ENCODE results near the gene ALOX12. TPM values are rescaled to one million over a fixed set of nuclear protein-coding genes. Genes with fewer than 3 reads are reported as not detected.
A peak's percentile ranks its signal among the peaks of the same experiment; 100 is the strongest.

The ALOX12 gene
- polyA plus RNA-seq, 1 donor (not counting 4 experiments of a cell fraction or from before 2014, with no cell fraction given) = 0.35 TPM

DNA sequence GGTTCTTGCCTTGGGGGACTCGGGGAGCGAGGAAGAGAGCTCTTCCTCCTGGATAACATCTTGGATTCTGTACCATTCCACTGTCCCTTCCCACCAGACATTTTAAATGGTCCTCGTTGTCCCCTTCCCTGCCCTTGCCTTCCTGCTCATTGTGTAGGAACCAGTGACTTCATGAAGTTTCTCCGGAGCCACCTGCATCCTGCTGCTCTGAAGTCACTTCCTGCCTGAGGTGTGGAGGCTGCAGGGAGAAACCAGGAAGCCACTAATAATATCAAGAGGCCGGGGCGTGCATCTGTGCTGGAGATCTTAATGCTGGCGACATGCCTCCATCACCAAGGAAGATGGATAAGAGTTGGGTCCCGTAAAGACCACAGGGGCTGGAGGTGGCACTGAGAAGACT is 33.8 kb downstream of the ALOX12 start:
- no peaks in the 10 kb centered on the region for H3K4me1 ChIP-seq (ENCODE audit: control insufficient read depth, extremely low read depth, insufficient read depth, low read length)
- dilution Hi-C loops (cut with MboI; ENCODE audit: extremely low pct_ligation_motif_present, low sequenced_read_pairs) = no loop called here
- H3K79me2 ChIP-seq (ENCODE audit: control insufficient read depth, insufficient read depth, low read length) = no peaks in the 10 kb centered on the region

DNA sequence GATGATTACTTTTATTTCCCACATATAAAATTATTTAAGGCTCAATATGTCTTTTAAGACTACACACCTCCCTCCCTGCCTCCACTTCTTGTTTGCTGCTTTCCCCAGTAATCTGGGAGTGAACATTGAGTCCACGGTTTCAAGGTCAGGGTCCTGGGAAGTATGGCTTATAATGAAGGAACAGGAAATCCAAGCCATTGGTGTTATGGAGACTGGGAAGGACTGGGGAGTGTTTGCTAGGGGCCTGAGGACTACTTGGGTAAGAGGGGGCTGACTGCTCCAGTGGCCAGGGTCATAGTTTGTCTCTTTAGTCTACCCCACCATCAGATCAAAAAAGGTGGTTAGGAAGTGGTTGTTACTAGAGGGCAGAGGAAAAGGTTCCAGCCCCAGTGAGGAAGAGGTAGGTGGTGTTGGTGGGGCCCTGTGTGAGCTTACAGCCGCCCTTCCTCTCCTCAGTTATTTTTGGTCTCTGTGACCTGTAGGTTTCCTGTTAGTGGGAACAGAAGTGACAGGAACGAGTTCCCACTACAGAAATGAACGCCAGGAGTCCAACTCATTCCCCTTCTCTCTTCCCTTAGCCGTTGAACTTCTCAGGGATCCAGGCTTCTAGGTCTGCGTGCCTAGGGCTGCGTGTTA is 39.2 kb downstream of the ALOX12 start:
- Histone ChIP-seq H3K36me3 (ENCODE audit: control insufficient read depth in 2 of 2, extremely low read depth in 1 of 2, insufficient read depth in 2 of 2, low read length in 2 of 2) (no peaks in the 10 kb centered on the region), H4K20me1 (ENCODE audit: control insufficient read depth, extremely low read depth, insufficient read depth, low read length) (no peaks in the 10 kb centered on the region), H3K9ac (ENCODE audit: control insufficient read depth, extremely low read depth, insufficient read depth, low read length) (peak overlapping the region; percentile 73), H3K9me3 (ENCODE audit: control insufficient read depth, low read depth, low read length) (no peaks in the 10 kb centered on the region), H2AFZ (ENCODE audit: control insufficient read depth, low read length) (peak overlapping the region; percentile 87), H3K4me2 (ENCODE audit: control insufficient read depth, extremely low read depth, insufficient read depth, low read depth, low read length) (peak overlapping the region; percentile 90), H3K79me2 (ENCODE audit: control insufficient read depth, insufficient read depth, low read length) (peaks cover 4% of the 10 kb centered on the region), H3K27me3 (ENCODE audit: control insufficient read depth, extremely low read depth, insufficient read depth, low read length) (no peaks in the 10 kb centered on the region), H3K27ac (ENCODE audit: control insufficient read depth, insufficient read depth, low read length) (peak overlapping the region; percentile 74), H3K4me3 (ENCODE audit: control insufficient read depth in 2 of 3, extremely low read depth in 1 of 3, insufficient read depth in 2 of 3, low read depth in 1 of 3, low read length in 3 of 3) (peak overlapping the region; percentile 77 to 97 (median 85)), H3K9me1 (ENCODE audit: control insufficient read depth, extremely low read depth, insufficient read depth, low read length) (peaks cover 2% of the 10 kb centered on the region), H3K4me1 (ENCODE audit: control insufficient read depth, extremely low read depth, insufficient read depth, low read length) (peaks cover 10% of the 10 kb centered on the region)
- DNase-seq (ENCODE audit: low read depth, low spot score) = no peak
- dilution Hi-C loops (cut with MboI; ENCODE audit: extremely low pct_ligation_motif_present, low sequenced_read_pairs) = no loop called here
- FAIRE-seq = no peak
- TF ChIP-seq, protein P1, sequence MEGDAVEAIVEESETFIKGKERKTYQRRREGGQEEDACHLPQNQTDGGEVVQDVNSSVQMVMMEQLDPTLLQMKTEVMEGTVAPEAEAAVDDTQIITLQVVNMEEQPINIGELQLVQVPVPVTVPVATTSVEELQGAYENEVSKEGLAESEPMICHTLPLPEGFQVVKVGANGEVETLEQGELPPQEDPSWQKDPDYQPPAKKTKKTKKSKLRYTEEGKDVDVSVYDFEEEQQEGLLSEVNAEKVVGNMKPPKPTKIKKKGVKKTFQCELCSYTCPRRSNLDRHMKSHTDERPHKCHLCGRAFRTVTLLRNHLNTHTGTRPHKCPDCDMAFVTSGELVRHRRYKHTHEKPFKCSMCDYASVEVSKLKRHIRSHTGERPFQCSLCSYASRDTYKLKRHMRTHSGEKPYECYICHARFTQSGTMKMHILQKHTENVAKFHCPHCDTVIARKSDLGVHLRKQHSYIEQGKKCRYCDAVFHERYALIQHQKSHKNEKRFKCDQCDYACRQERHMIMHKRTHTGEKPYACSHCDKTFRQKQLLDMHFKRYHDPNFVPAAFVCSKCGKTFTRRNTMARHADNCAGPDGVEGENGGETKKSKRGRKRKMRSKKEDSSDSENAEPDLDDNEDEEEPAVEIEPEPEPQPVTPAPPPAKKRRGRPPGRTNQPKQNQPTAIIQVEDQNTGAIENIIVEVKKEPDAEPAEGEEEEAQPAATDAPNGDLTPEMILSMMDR (optimal IDR thresholded peaks at IDR 0.05 in 1 of 3, IDR thresholded peaks at IDR 0.05 in 1 of 3, conservative IDR thresholded peaks at IDR 0.05 in 1 of 3; ENCODE audit: extremely low read depth in 1 of 3, insufficient read depth in 2 of 3, low read length in 3 of 3) = no peak
- TF ChIP-seq EZH2 (IDR thresholded peaks at IDR 0.05; ENCODE audit: low read length) = no peak

More for the DNA sequence above, 33.8 kb downstream of the ALOX12 start:
- no peak overlapping the region for H3K27ac ChIP-seq (ENCODE audit: control insufficient read depth, insufficient read depth, low read length)
- no peaks in the 10 kb centered on the region for H3K27me3 ChIP-seq (ENCODE audit: control insufficient read depth, extremely low read depth, insufficient read depth, low read length)
- no peak for FAIRE-seq
- TF ChIP-seq, protein P1 (optimal IDR thresholded peaks at IDR 0.05 in 1 of 3, IDR thresholded peaks at IDR 0.05 in 1 of 3, conservative IDR thresholded peaks at IDR 0.05 in 1 of 3; ENCODE audit: extremely low read depth in 1 of 3, insufficient read depth in 2 of 3, low read length in 3 of 3) = no peak
- TF ChIP-seq EZH2 (IDR thresholded peaks at IDR 0.05; ENCODE audit: low read length) = no peak
- H3K36me3 ChIP-seq (ENCODE audit: control insufficient read depth in 2 of 2, extremely low read depth in 1 of 2, insufficient read depth in 2 of 2, low read length in 2 of 2) = no peaks in the 10 kb centered on the region
- H3K9ac ChIP-seq (ENCODE audit: control insufficient read depth, extremely low read depth, insufficient read depth, low read length) = no peak overlapping the region
- no peak for DNase-seq (ENCODE audit: low read depth, low spot score)
- H3K9me1 ChIP-seq (ENCODE audit: control insufficient read depth, extremely low read depth, insufficient read depth, low read length) = no peaks in the 10 kb centered on the region
- H2AFZ ChIP-seq (ENCODE audit: control insufficient read depth, low read length) = no peak overlapping the region
- no peak overlapping the region for H3K4me3 ChIP-seq (ENCODE audit: control insufficient read depth in 2 of 3, extremely low read depth in 1 of 3, insufficient read depth in 2 of 3, low read depth in 1 of 3, low read length in 3 of 3)
- no peaks in the 10 kb centered on the region for H4K20me1 ChIP-seq (ENCODE audit: control insufficient read depth, extremely low read depth, insufficient read depth, low read length)
- no peak overlapping the region for H3K4me2 ChIP-seq (ENCODE audit: control insufficient read depth, extremely low read depth, insufficient read depth, low read depth, low read length)
- no peaks in the 10 kb centered on the region for H3K9me3 ChIP-seq (ENCODE audit: control insufficient read depth, low read depth, low read length)

All from keratinocyte (primary cell).